Stomach (tissue), 9 donors: ENCODE data around the gene URGCP. TPM values are rescaled to one million over a fixed set of nuclear protein-coding genes. Genes with fewer than 3 reads are reported as not detected.
"Not testable (repeated sequence)": the region's sequence is repeated elsewhere in the genome, so short reads cannot be mapped to it uniquely, and the experiment has no call there.

Experiments used
- DNase-seq, 2 donors: peaks; one replicate each; pipeline versions ENCODE4 v3.0.0 to v3.0.0-alpha.2; 2013 to 2019
- H3K27ac ChIP-seq, 5 donors: fragments of 200-600 bp in 4 of 5; sonication (generic) in 4 of 5; one replicate each; pipeline ENCODE4 v1.5.1; 2013 to 2019; ENCODE audit warnings: mild to moderate bottlenecking in 1 of 5, moderate library complexity in 1 of 5
- H3K27me3 ChIP-seq, 3 donors: fragments of 200-600 bp; sonication (generic); one replicate each; pipeline ENCODE4 v1.5.1; 2017 to 2019; ENCODE audit warnings: mixed run types in 1 of 3
- H3K36me3 ChIP-seq, 4 donors: fragments of 200-600 bp; sonication (generic); 1 replicate in 3 of 4; 2 replicates in 1 of 4; pipeline ENCODE4 v1.5.1; 2016 to 2019
- H3K4me1 ChIP-seq, 4 donors: fragments of 200-600 bp; sonication (generic); one replicate each; pipeline ENCODE4 v1.5.1; 2016 to 2019
- H3K4me3 ChIP-seq, 4 donors: fragments of 200-600 bp; sonication (generic) in 3 of 4; one replicate each; pipeline ENCODE4 v1.5.1; 2016 to 2019; ENCODE audit warnings: mild to moderate bottlenecking in 1 of 4
- H3K9me3 ChIP-seq, 4 donors: fragments of 200-600 bp; sonication (generic); one replicate each; pipeline ENCODE4 v1.5.1; 2016 to 2019
- CTCF ChIP-seq, 7 experiments: fragments of 450-650 bp in 4 of 7; fragments of 200-600 bp in 3 of 7; sonication (generic) in 3 of 7; IDR thresholded peaks; one replicate each; pipeline ENCODE4 v1.5.1; 2016 to 2019; ENCODE audit warnings: antibody characterized with exemption in 7 of 7, control low read depth in 2 of 7, mild to moderate bottlenecking in 1 of 7
- EP300 ChIP-seq: sonication (generic); formaldehyde crosslinking; IDR thresholded peaks from one replicate; pipeline ENCODE4 v1.6.1; 2017; ENCODE audit warnings: antibody characterized with exemption
- POLR2A ChIP-seq, 4 donors: fragments of 450-650 bp; IDR thresholded peaks; one replicate each; pipeline ENCODE4 v1.6.1; 2016; ENCODE audit warnings: antibody characterized with exemption in 4 of 4, control low read depth in 2 of 4, mild to moderate bottlenecking in 1 of 4, moderate library complexity in 1 of 4
- POLR2AphosphoS5 ChIP-seq, 3 donors: sonication (generic); formaldehyde crosslinking; IDR thresholded peaks; one replicate each; pipeline ENCODE4 v1.6.1; 2016; ENCODE audit warnings: antibody characterized with exemption in 3 of 3
- WGBS, 5 donors: extraction: QIAGEN DNeasy Blood & Tissue Kit in 3 of 5; methylation state at CpG; one replicate each; pipeline versions ENCODE4 v1.1.5 to v1.1.7; 2013 to 2018; 5-methylcytosine and 5-hydroxymethylcytosine counted together
- intact Hi-C: fragments of 100-400 bp; cut with DNase I; formaldehyde crosslinking; loops from one replicate; pipeline ENCODE4 v1.15.1; 2023; ENCODE audit warnings: low total_unique reads
- polyA plus RNA-seq, 3 donors: library from polyadenylated mRNA; stranded (reverse); fragments of 200-250 nt; gene quantifications; one replicate each; pipeline ENCODE4 v1.2.3, GENCODE V29; 2013
- total RNA-seq, 5 donors: library from RNA; depleted of rRNA; stranded (reverse); fragments of >200 nt; gene quantifications; one replicate each; pipeline versions ENCODE4 v1.1.0 to v1.2.3, GENCODE V29; 2014 to 2016
- donor health status: healthy with polysubstance abuse.
- donor health status: Bipolar disorder and iron deficiency.
- donor health status: healthy.

The URGCP gene
- total and polyA plus RNA-seq, 8 donors = 10.8 to 47.3 (median 24.2) TPM

GRCh38 chr7:43904533-43905208, 1.7 kb downstream of the URGCP start:
- peaks cover 23 to 52% (median 39%) of the 10 kb centered on the region in 4 donors for H3K4me1 ChIP-seq
- WGBS, 5 donors = 92 to 96% (median 93%) methylated on average over 5 of the region's 5 CpGs
- peak overlapping the region in 3 of 4 donors; percentile 66 to 71 (median 69) for H3K4me3 ChIP-seq
- intact Hi-C loops = no loop called here
- H3K27me3 ChIP-seq = no peaks in the 10 kb centered on the region
- H3K27ac ChIP-seq = peak overlapping the region in 4 of 5 donors; percentile 83 to 94 (median 90)
- TF ChIP-seq POLR2AphosphoS5 (IDR thresholded peaks at IDR 0.05) = no peak
- TF ChIP-seq CTCF (IDR thresholded peaks at IDR 0.05) = no peak
- TF ChIP-seq EP300 = no peak
- no peak for TF ChIP-seq POLR2A (IDR thresholded peaks at IDR 0.05)
- DNase-seq = no peak
- H3K9me3 ChIP-seq = no peaks in the 10 kb centered on the region
- H3K36me3 ChIP-seq = peaks cover 0 to 3% (median 0%) of the 10 kb centered on the region in 4 donors

GRCh38 chr7:43902542-43903054, 3.8 kb downstream of the URGCP start:
- TF ChIP-seq EP300 = no peak
- Histone ChIP-seq H3K36me3 (peaks cover 0 to 3% (median 0%) of the 10 kb centered on the region in 4 donors), H3K9me3 (no peaks in the 10 kb centered on the region), H3K27ac (no peak overlapping the region), H3K4me1 (peaks cover 23 to 54% (median 41%) of the 10 kb centered on the region in 4 donors), H3K27me3 (no peaks in the 10 kb centered on the region), H3K4me3 (no peak overlapping the region)
- DNase-seq = no peak
- 93 to 97% (median 94%) methylated on average over 5 of the region's 5 CpGs for WGBS, 5 donors
- intact Hi-C loops = no loop called here

- intact Hi-C loops, H3K9me3 ChIP-seq: not testable (repeated sequence)
- 96 to 99% (median 98%) methylated on average over 2 of the region's 2 CpGs for WGBS, 5 donors
Observed at GRCh38 chr7:43898571-43898970, 7.8 kb downstream of the URGCP start.

GRCh38 chr7:43895847-43896415, 10.5 kb downstream of the URGCP start:
- no peak for TF ChIP-seq CTCF (IDR thresholded peaks at IDR 0.05)
- TF ChIP-seq EP300 = no peak
- no peak for TF ChIP-seq POLR2AphosphoS5 (IDR thresholded peaks at IDR 0.05)
- TF ChIP-seq POLR2A (IDR thresholded peaks at IDR 0.05) = no peak
- no peak overlapping the region for H3K27ac ChIP-seq
- no peak overlapping the region for H3K4me3 ChIP-seq
- 93 to 96% (median 94%) methylated on average over 5 to 8 of the region's 8 CpGs for WGBS, 5 donors
- intact Hi-C loops = no loop called here
- DNase-seq = no peak
- H3K27me3 ChIP-seq = no peaks in the 10 kb centered on the region
- H3K36me3 ChIP-seq = peaks cover 0 to 3% (median 2%) of the 10 kb centered on the region in 4 donors
- no peaks in the 10 kb centered on the region for H3K9me3 ChIP-seq
- peaks cover 6 to 43% (median 27%) of the 10 kb centered on the region in 4 donors for H3K4me1 ChIP-seq

More at GRCh38 chr7:43898571-43898970, 7.8 kb downstream of the URGCP start:
- DNase-seq, H3K4me3 ChIP-seq, H3K27me3 ChIP-seq, H3K36me3 ChIP-seq, H3K27ac ChIP-seq: not testable (repeated sequence)
- peaks cover 3 to 38% (median 18%) of the 10 kb centered on the region in 4 donors for H3K4me1 ChIP-seq

- Histone ChIP-seq H3K4me3 (no peak overlapping the region), H3K36me3 (peaks cover 0 to 10% (median 9%) of the 10 kb centered on the region in 4 donors), H3K27me3 (no peaks in the 10 kb centered on the region), H3K27ac (peak overlapping the region in 1 of 5 donors; percentile 31), H3K9me3 (no peaks in the 10 kb centered on the region), H3K4me1 (peaks cover 11 to 71% (median 37%) of the 10 kb centered on the region in 4 donors)
- no peak for DNase-seq
- whole genome bisulfite sequencing, 5 donors = 69 to 82% (median 76%) methylated on average over 12 of the region's 12 CpGs
- intact Hi-C loops = no loop called here
- no peak for TF ChIP-seq CTCF (IDR thresholded peaks at IDR 0.05)
- no peak for TF ChIP-seq EP300
Observed at GRCh38 chr7:43891069-43891955, 15.1 kb downstream of the URGCP start.
